Upper lobe of left lung (tissue), 6 donors: Measurements from ENCODE around the gene FLNB. TPM values are rescaled to one million over a fixed set of nuclear protein-coding genes. Genes with fewer than 3 reads are reported as not detected.

ENCODE experiments used
- ATAC-seq, 2 donors: fragments of 200-7000 bp; cut with Tn5 transposase; one replicate each; pipeline ENCODE4 v1.9.1; 2022; ENCODE audit warnings: mild to moderate bottlenecking in 2 of 2, moderate library complexity in 2 of 2; ENCODE audit not compliant: low FRiP score in 2 of 2
- DNase-seq, 2 donors: peaks; one replicate each; pipeline ENCODE4 v3.0.0-alpha.2; 2019 to 2020
- H3K27ac ChIP-seq, 4 donors: fragments of 200-600 bp; sonication (generic); one replicate each; pipeline ENCODE4 v1.5.1; 2016 to 2019
- H3K27me3 ChIP-seq, 4 donors: fragments of 200-600 bp; sonication (generic); one replicate each; pipeline ENCODE4 v1.5.1; 2017 to 2019
- H3K36me3 ChIP-seq, 4 donors: fragments of 200-600 bp; sonication (generic); one replicate each; pipeline ENCODE4 v1.5.1; 2016 to 2019
- H3K4me1 ChIP-seq, 4 donors: fragments of 200-600 bp; sonication (generic); one replicate each; pipeline ENCODE4 v1.5.1; 2018 to 2019
- H3K4me3 ChIP-seq, 4 donors: fragments of 200-600 bp; sonication (generic); one replicate each; pipeline ENCODE4 v1.5.1; 2017 to 2019; ENCODE audit warnings: mild to moderate bottlenecking in 2 of 4, moderate library complexity in 1 of 4
- H3K9me3 ChIP-seq, 4 donors: fragments of 200-600 bp; sonication (generic); one replicate each; pipeline ENCODE4 v1.5.1; 2018 to 2019
- EP300 ChIP-seq, 4 donors: sonication (generic); formaldehyde crosslinking; IDR thresholded peaks; one replicate each; pipeline ENCODE4 v1.5.1; 2017; ENCODE audit warnings: antibody characterized with exemption in 4 of 4, control low read depth in 2 of 4
- POLR2A ChIP-seq, 4 donors: fragments of 450-650 bp; IDR thresholded peaks; one replicate each; pipeline ENCODE4 v1.5.1; 2016 to 2017; ENCODE audit warnings: antibody characterized with exemption in 4 of 4, mild to moderate bottlenecking in 2 of 4
- POLR2AphosphoS5 ChIP-seq, 2 donors: sonication (generic); formaldehyde crosslinking; IDR thresholded peaks; one replicate each; pipeline ENCODE4 v1.5.1; 2017; ENCODE audit warnings: antibody characterized with exemption in 2 of 2
- WGBS, 2 donors: methylation state at CpG; one replicate each; pipeline ENCODE4 v1.1.5; 2017 to 2018; 5-methylcytosine and 5-hydroxymethylcytosine counted together
- total RNA-seq, 6 donors: library from RNA; depleted of rRNA in 4 of 6; stranded (reverse); fragments of >200 nt in 4 of 6; gene quantifications; one replicate each; pipeline versions ENCODE4 v1.1.0 to v1.2.1, GENCODE V29; 2016 to 2021
- TF ChIP-seq, protein P1 (sequence below), 6 experiments: fragments of 450-650 bp in 4 of 6; fragments of 200-600 bp in 2 of 6; sonication (generic) in 2 of 6; IDR thresholded peaks; one replicate each; pipeline ENCODE4 v1.5.1; 2016 to 2019; ENCODE audit warnings: antibody characterized with exemption in 6 of 6
- donor health status: DM: no; HTN: no; CAD: no; lungs with moderate emphysema.
- donor health status: DM: no; HTN: yes; CAD: no; lungs with severe emphysema.

The FLNB gene
- total RNA-seq, 6 donors from 2014 or later = 101 to 193 (median 127) TPM

DNA sequence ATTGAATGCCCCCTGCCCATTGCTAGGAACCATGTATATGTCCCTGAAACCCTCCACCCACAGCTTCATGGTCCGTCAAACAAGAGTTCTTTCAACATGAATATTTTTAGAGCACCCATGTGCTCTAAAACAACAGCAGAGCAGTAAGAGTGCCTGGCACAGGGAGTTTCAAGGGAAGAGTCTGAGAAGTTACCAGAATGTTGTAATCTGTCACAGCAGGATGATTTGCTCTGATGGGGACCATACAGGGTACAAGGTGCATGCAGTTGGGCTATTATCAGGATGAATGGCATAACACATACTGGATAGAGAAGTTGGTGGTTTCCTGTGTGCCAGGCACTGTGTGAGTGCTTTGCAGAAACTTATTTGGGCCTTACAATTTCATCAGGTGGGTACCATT is 27.8 kb upstream of the FLNB start:
- TF ChIP-seq, protein P1, sequence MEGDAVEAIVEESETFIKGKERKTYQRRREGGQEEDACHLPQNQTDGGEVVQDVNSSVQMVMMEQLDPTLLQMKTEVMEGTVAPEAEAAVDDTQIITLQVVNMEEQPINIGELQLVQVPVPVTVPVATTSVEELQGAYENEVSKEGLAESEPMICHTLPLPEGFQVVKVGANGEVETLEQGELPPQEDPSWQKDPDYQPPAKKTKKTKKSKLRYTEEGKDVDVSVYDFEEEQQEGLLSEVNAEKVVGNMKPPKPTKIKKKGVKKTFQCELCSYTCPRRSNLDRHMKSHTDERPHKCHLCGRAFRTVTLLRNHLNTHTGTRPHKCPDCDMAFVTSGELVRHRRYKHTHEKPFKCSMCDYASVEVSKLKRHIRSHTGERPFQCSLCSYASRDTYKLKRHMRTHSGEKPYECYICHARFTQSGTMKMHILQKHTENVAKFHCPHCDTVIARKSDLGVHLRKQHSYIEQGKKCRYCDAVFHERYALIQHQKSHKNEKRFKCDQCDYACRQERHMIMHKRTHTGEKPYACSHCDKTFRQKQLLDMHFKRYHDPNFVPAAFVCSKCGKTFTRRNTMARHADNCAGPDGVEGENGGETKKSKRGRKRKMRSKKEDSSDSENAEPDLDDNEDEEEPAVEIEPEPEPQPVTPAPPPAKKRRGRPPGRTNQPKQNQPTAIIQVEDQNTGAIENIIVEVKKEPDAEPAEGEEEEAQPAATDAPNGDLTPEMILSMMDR (IDR thresholded peaks at IDR 0.05) = no peak
- TF ChIP-seq EP300 (IDR thresholded peaks at IDR 0.05) = no peak
- no peak for TF ChIP-seq POLR2A (IDR thresholded peaks at IDR 0.05)
- no peak for TF ChIP-seq POLR2AphosphoS5 (IDR thresholded peaks at IDR 0.05)
- no peak overlapping the region for H3K4me3 ChIP-seq
- H3K9me3 ChIP-seq = no peaks in the 10 kb centered on the region
- peaks cover 20 to 24% (median 22%) of the 10 kb centered on the region in 4 donors for H3K4me1 ChIP-seq
- H3K27ac ChIP-seq = no peak overlapping the region
- no peak for DNase-seq
- 83 to 89% methylated on average over 1 of the region's 1 CpG for WGBS, 2 donors
- H3K27me3 ChIP-seq = no peaks in the 10 kb centered on the region
- H3K36me3 ChIP-seq = no peaks in the 10 kb centered on the region
- ATAC-seq = no peak

DNA sequence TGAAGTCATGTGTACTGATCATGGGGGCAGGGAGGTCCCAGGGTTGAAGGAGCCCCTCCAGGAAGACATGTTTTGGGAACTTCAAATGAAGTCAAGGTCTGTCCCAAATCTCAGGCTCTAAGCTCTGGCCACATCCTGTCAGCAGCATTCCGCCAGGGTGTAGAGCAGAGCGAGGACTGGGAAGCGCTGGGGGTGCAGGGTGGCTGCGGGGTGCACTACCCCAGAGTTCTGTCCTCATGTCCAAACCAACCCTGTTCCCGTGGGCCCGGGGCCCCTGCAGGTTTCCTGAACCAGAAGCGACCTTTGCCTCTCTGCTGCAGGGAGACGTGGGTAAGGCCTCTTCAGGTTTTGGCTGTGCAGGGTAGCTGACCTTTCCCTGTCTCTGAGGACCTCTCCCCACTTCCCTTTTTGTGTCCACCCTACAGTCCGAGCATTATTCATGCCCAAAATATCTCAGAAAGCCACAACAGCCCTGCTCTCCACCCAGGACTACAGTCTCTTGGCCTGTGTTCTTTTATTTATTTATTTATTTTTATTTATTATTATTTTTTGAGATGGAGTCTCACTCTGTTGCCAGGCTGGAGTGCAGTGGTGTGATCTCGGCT is 26.6 kb upstream of the FLNB start:
- Histone ChIP-seq H3K4me3 (no peak overlapping the region), H3K9me3 (no peaks in the 10 kb centered on the region), H3K4me1 (peaks cover 19 to 24% (median 22%) of the 10 kb centered on the region in 4 donors), H3K36me3 (no peaks in the 10 kb centered on the region), H3K27ac (no peak overlapping the region), H3K27me3 (no peaks in the 10 kb centered on the region)
- ATAC-seq = no peak
- TF ChIP-seq EP300 (IDR thresholded peaks at IDR 0.05) (no peak), POLR2A (IDR thresholded peaks at IDR 0.05) (no peak), POLR2AphosphoS5 (IDR thresholded peaks at IDR 0.05) (no peak)
- TF ChIP-seq, protein P1 (IDR thresholded peaks at IDR 0.05) = no peak
- DNase-seq = peak; percentile 22 to 52
- 72 to 74% methylated on average over 10 of the region's 10 CpGs for WGBS, 2 donors

DNA sequence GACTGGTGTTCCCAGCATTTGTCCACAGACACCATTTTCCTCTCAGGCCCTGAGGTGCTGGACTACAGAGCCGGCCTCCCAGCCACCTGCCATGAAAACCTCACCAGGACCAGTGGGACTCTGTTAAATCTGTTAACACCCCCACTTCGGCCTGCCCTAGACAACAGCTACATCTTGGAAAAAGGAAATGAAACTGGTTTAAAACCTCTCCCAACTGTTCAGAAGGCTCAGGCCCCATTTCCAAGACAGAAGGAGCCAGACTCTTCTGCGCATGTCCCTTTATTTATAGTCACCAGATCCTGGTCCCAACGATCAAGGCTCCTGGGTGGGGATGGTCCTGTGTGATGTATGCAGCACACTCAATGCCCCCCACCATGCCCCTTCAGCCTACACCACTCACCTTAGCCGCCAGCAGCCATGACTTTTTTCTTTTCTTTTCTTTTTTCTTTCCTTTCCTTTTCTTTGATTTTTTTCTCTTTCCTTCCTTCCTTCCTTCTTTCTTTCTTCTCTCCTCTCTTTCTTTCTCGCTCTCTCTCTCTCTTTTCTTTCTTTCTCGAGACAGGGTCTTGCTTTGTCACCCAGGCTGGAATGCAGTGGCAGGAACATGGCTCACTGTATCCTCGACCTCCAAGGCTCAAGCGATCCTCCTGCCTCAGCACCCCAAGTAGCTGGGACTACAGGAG is 25.5 kb upstream of the FLNB start:
- Histone ChIP-seq H3K9me3 (no peaks in the 10 kb centered on the region), H3K27me3 (no peaks in the 10 kb centered on the region), H3K4me3 (no peak overlapping the region), H3K36me3 (no peaks in the 10 kb centered on the region), H3K4me1 (peaks cover 16 to 24% (median 21%) of the 10 kb centered on the region in 4 donors), H3K27ac (peak overlapping the region in 3 of 4 donors; percentile 10 to 69 (median 60))
- WGBS, 2 donors = 88 to 90% methylated on average over 9 of the region's 9 CpGs
- ATAC-seq = peak in 1 of 2 donors; percentile 48
- no peak for DNase-seq
- TF ChIP-seq EP300 (IDR thresholded peaks at IDR 0.05) = no peak
- no peak for TF ChIP-seq POLR2AphosphoS5 (IDR thresholded peaks at IDR 0.05)
- no peak for TF ChIP-seq POLR2A (IDR thresholded peaks at IDR 0.05)
- TF ChIP-seq, protein P1 (IDR thresholded peaks at IDR 0.05) = no peak

DNA sequence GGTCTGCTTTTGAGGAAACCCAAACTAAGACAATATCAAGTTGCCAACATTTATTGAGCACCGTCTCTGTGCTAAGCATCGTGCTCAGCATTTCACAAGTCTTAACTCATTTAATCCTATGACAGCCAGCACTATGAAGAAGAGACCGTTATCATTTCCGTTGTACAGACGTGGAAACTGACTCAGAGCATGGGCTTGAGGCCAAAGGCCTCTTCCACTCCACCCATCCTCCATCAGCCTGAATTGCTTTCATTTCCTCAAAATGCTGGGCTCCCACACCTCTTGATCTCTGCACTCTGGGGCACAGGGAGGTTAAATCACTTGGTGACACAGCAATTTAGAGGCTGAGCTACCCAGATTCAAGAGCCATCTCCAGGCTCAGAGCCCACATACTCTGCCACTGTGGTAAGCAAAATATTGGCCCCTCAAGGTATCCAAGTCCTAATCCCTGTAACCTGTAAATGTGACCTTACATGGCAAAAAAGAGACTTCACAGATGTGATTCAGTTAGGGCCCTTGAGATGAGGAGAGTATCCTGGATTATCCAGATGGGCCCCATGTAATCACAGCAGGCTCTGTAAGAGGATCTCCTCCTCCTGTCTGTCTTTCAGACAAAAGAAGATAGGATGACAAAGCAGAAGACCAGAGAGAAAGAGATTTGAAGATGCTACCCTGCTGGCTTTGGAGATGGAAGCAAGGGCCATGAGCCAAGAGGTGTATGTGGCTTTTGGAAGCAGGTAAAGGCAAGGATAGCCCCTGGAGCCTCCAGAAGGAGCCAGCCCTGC is 24.3 kb upstream of the FLNB start:
- Histone ChIP-seq H3K4me3 (no peak overlapping the region), H3K9me3 (no peaks in the 10 kb centered on the region), H3K27me3 (no peaks in the 10 kb centered on the region), H3K4me1 (peaks cover 15 to 24% (median 18%) of the 10 kb centered on the region in 4 donors), H3K27ac (peak overlapping the region; percentile 10 to 69 (median 58)), H3K36me3 (no peaks in the 10 kb centered on the region)
- DNase-seq (peak in 1 of 2 donors; percentile 67), ATAC-seq (peak; percentile 88 to 96)
- peak in 2 of 4 donors; percentile 47 to 57 for TF ChIP-seq EP300 (IDR thresholded peaks at IDR 0.05)
- TF ChIP-seq POLR2A (IDR thresholded peaks at IDR 0.05) = no peak
- TF ChIP-seq POLR2AphosphoS5 (IDR thresholded peaks at IDR 0.05) = peak; percentile 46 to 65
- WGBS, 2 donors = 9 to 17% methylated on average over 5 of the region's 5 CpGs
